Activated B cell treated with CpG ODN at 0.5 μM for 24 hours (primary cell): ENCODE measurements around the gene MACROD2. TPM values are rescaled to one million over a fixed set of nuclear protein-coding genes. Genes with fewer than 3 reads are reported as not detected.

Source experiments
- ATAC-seq: fragments of 200-7000 bp; cut with Tn5 transposase; one replicate; pipeline ENCODE4 v1.10.0; 2021; ENCODE audit warnings: low read depth, mild to moderate bottlenecking, moderate library complexity
- CTCF ChIA-PET: fragments of 350-600 bp; sonication (Branson Sonifier 250); formaldehyde crosslinking; loops from one replicate; lab custom pipeline; 2021; ENCODE audit warnings: antibody characterized with exemption; lab: Charles Lee
- POLR2A ChIA-PET: fragments of 350-600 bp; sonication (Branson Sonifier 250); formaldehyde crosslinking; loops from one replicate; lab custom pipeline; 2021; ENCODE audit warnings: antibody characterized with exemption; lab: Charles Lee
- DNase-seq: peaks from one replicate; pipeline ENCODE4 v3.0.0; 2022
- H3K27ac Mint-ChIP-seq: one replicate; pipeline ENCODE4 v1.8.0; 2020; ENCODE audit warnings: mixed read lengths
- H3K27me3 Mint-ChIP-seq: one replicate; pipeline ENCODE4 v1.8.0; 2021; ENCODE audit warnings: mixed read lengths
- H3K36me3 Mint-ChIP-seq: one replicate; pipeline ENCODE4 v1.8.0; 2021; ENCODE audit warnings: low read depth, mixed read lengths
- H3K4me1 Mint-ChIP-seq: one replicate; pipeline ENCODE4 v1.8.0; 2021; ENCODE audit warnings: mixed read lengths
- H3K4me3 Mint-ChIP-seq: one replicate; pipeline ENCODE4 v1.8.0; 2020; ENCODE audit warnings: mild to moderate bottlenecking, mixed read lengths
- H3K9me3 Mint-ChIP-seq: one replicate; pipeline ENCODE4 v1.8.0; 2020; ENCODE audit warnings: mixed read lengths
- CTCF ChIP-seq: fragments of 200-600 bp; IDR thresholded peaks from one replicate; pipeline ENCODE4 v1.8.0; 2022; ENCODE audit warnings: antibody characterized with exemption, mild to moderate bottlenecking
- intact Hi-C: fragments of 100-400 bp; cut with micrococcal nuclease; formaldehyde crosslinking; loops from one replicate; pipeline ENCODE4 v1.15.1; 2024
- total RNA-seq: library from RNA; stranded (reverse); gene quantifications from 2 replicates; pipeline ENCODE4 v1.2.3, GENCODE V29; 2022

The MACROD2 gene
- total RNA-seq, 1 donor from 2014 or later, result 55.1 TPM

- no peak for TF ChIP-seq CTCF
- H3K27ac Mint-ChIP-seq, result no peak overlapping the region
- H3K4me3 Mint-ChIP-seq, result no peak overlapping the region
- ATAC-seq (no peak), DNase-seq (no peak)
- POLR2A ChIA-PET, result no interaction called here
- no peaks in the 10 kb centered on the region for H3K9me3 Mint-ChIP-seq
- H3K27me3 Mint-ChIP-seq, result no peaks in the 10 kb centered on the region
- CTCF ChIA-PET, result no interaction called here
- intact Hi-C loops, result no loop called here
- H3K4me1 Mint-ChIP-seq, result no peaks in the 10 kb centered on the region
- H3K36me3 Mint-ChIP-seq, result no peaks in the 10 kb centered on the region
Measured at GRCh38 chr20:14312001-14312400, 316.7 kb downstream of the MACROD2 start.

GRCh38 chr20:14313341-14314020 is 318.2 kb downstream of the MACROD2 start:
- TF ChIP-seq CTCF, result no peak
- no peaks in the 10 kb centered on the region for H3K36me3 Mint-ChIP-seq
- H3K27ac Mint-ChIP-seq, result no peak overlapping the region
- intact Hi-C loops, result no loop called here
- ChIA-PET CTCF (no interaction called here), POLR2A (no interaction called here)
- ATAC-seq (no peak), DNase-seq (no peak)
- H3K4me1 Mint-ChIP-seq, result no peaks in the 10 kb centered on the region
- no peaks in the 10 kb centered on the region for H3K9me3 Mint-ChIP-seq
- H3K27me3 Mint-ChIP-seq, result no peaks in the 10 kb centered on the region
- no peak overlapping the region for H3K4me3 Mint-ChIP-seq

DNA sequence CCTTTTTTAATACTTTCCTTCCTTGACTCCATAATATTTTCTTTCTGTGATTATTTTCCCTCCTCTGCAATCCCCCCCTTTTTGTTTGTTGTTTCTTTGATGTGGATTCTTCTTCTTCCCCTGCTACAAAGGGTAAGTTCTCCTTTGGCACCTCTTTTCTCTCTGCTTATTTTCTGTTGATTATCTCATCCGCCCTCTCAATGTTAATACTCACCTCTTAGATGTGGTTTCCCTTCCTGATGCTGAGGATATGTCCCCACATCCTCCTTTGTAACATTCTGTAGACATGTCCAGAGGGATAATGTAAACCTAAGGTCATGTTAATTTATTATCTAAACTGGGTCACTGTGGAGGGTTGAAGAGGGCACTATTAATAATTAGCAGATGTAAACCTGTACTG is 324.4 kb downstream of the MACROD2 start:
- no peak for TF ChIP-seq CTCF
- Mint-ChIP-seq H3K36me3 (no peaks in the 10 kb centered on the region), H3K4me3 (no peak overlapping the region), H3K27ac (no peak overlapping the region), H3K27me3 (no peaks in the 10 kb centered on the region), H3K9me3 (no peaks in the 10 kb centered on the region), H3K4me1 (no peaks in the 10 kb centered on the region)
- ChIA-PET POLR2A (no interaction called here), CTCF (no interaction called here)
- DNase-seq (no peak), ATAC-seq (no peak)
- intact Hi-C loops, result no loop called here

GRCh38 chr20:14331646-14332045 is 336.3 kb downstream of the MACROD2 start:
- DNase-seq (no peak), ATAC-seq (no peak)
- CTCF ChIA-PET, result no interaction called here
- H3K27ac Mint-ChIP-seq, result no peak overlapping the region
- H3K27me3 Mint-ChIP-seq, result peaks cover 4% of the 10 kb centered on the region
- POLR2A ChIA-PET, result no interaction called here
- no peak for TF ChIP-seq CTCF
- no peaks in the 10 kb centered on the region for H3K9me3 Mint-ChIP-seq
- no peak overlapping the region for H3K4me3 Mint-ChIP-seq
- no peaks in the 10 kb centered on the region for H3K36me3 Mint-ChIP-seq
- intact Hi-C loops, result loop anchor here (10.0 kb wide), 1 partner anchor 1603 kb away; no protein-coding TSS in a partner anchor
- H3K4me1 Mint-ChIP-seq, result no peaks in the 10 kb centered on the region

DNA sequence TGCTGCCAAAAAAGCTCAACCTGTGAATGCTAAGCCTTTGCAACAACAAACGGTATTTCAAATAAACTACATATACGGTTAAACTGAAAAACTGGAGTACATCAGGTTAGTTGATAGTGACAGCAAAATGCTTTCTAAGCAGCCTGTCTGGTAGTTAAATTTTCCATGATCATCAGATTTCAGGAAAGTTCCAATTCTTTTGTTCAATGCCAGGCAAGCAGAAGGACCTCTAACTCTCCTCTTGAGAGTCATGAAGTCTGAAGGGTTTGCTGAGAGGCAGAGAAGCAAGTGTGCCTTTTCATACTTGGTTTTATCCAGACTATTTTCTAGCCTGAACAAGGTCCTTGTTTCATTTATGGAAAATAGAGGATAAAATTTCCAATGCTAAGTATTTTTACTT is 337.6 kb downstream of the MACROD2 start:
- CTCF ChIA-PET, result no interaction called here
- no peak for ATAC-seq
- Mint-ChIP-seq H3K9me3 (no peaks in the 10 kb centered on the region), H3K4me1 (peaks cover 5% of the 10 kb centered on the region), H3K36me3 (no peaks in the 10 kb centered on the region), H3K27me3 (peaks cover 12% of the 10 kb centered on the region), H3K4me3 (no peak overlapping the region), H3K27ac (no peak overlapping the region)
- TF ChIP-seq CTCF, result no peak
- POLR2A ChIA-PET, result no interaction called here
- intact Hi-C loops, result loop anchor here (10.0 kb wide), 1 partner anchor 1602 kb away; no protein-coding TSS in a partner anchor
- DNase-seq, result no peak
